MM.1S (cell line): ENCODE results near the gene BEAN1.

Experiments
- DNase-seq: peaks from one replicate; pipeline ENCODE4 v3.0.0-alpha.2; 2015
- H2AFZ ChIP-seq: fragments of 300-600 bp; sonication (generic); 2 replicates; pipeline ENCODE4 v1.6.0; 2016; ENCODE audit warnings: antibody characterized with exemption, low read length
- H3F3A ChIP-seq: fragments of 300-600 bp; sonication (generic); 2 replicates; pipeline ENCODE4 v1.6.1; 2016; ENCODE audit warnings: mild to moderate bottlenecking, antibody characterized with exemption, low read length, moderate library complexity, mixed read lengths; ENCODE audit not compliant: insufficient read depth
- H3K27ac ChIP-seq: fragments of 300-600 bp; sonication (generic); 2 replicates; pipeline ENCODE4 v1.5.1; 2016; ENCODE audit warnings: mild to moderate bottlenecking, low read length
- H3K27me3 ChIP-seq: fragments of 300-600 bp; sonication (generic); replicated peaks from 2 replicates; pipeline ENCODE4 v1.6.0; 2016; ENCODE audit warnings: low read length; ENCODE audit not compliant: insufficient read depth
- H3K36me3 ChIP-seq: fragments of 300-600 bp; sonication (generic); replicated peaks from 2 replicates; pipeline ENCODE4 v1.6.1; 2016; ENCODE audit warnings: mild to moderate bottlenecking, low read length, mixed read lengths; ENCODE audit not compliant: insufficient read depth
- H3K4me1 ChIP-seq: fragments of 300-600 bp; sonication (generic); 2 replicates; pipeline ENCODE4 v1.6.1; 2016; ENCODE audit warnings: low read length, mixed read lengths
- H3K4me2 ChIP-seq: fragments of 300-600 bp; sonication (generic); 2 replicates; pipeline ENCODE4 v1.6.0; 2016; ENCODE audit warnings: low read depth, low read length
- H3K4me3 ChIP-seq: fragments of 300-600 bp; sonication (generic); 2 replicates; pipeline ENCODE4 v1.5.1; 2016; ENCODE audit warnings: low read length, mixed read lengths
- H3K79me2 ChIP-seq: fragments of 300-600 bp; sonication (generic); 2 replicates; pipeline ENCODE4 v1.6.1; 2016; ENCODE audit warnings: mixed run types, low read length, mixed read lengths
- H3K9ac ChIP-seq: fragments of 300-600 bp; sonication (generic); 2 replicates; pipeline ENCODE4 v1.6.1; 2016; ENCODE audit warnings: low read length, mixed read lengths
- H3K9me2 ChIP-seq: fragments of 300-600 bp; sonication (generic); replicated peaks from 2 replicates; pipeline ENCODE4 v1.6.1; 2016; ENCODE audit warnings: mild to moderate bottlenecking, low read length, mixed read lengths; ENCODE audit not compliant: insufficient read depth
- H3K9me3 ChIP-seq: fragments of 300-600 bp; sonication (generic); replicated peaks from 2 replicates; pipeline ENCODE4 v1.6.1; 2016; ENCODE audit warnings: mild to moderate bottlenecking, low read length, mixed read lengths; ENCODE audit not compliant: insufficient read depth
- H4K20me1 ChIP-seq: fragments of 300-600 bp; sonication (generic); 2 replicates; pipeline ENCODE4 v1.6.1; 2016; ENCODE audit warnings: mild to moderate bottlenecking, low read length, moderate library complexity, mixed read lengths; ENCODE audit not compliant: insufficient read depth
- EZH2 ChIP-seq: fragments of 300-600 bp; sonication (generic); optimal IDR thresholded peaks from 2 replicates; pipeline ENCODE3; 2017; ENCODE audit warnings: low read depth, mild to moderate bottlenecking, antibody characterized with exemption, low read length, mixed read lengths
- EZH2phosphoT487 ChIP-seq: fragments of 300-600 bp; sonication (generic); IDR thresholded peaks from 2 replicates; pipeline ENCODE4 v1.6.1; 2018; ENCODE audit warnings: antibody characterized with exemption, low read length
- TF ChIP-seq, protein P1 (sequence below): fragments of 300-600 bp; sonication (generic); IDR thresholded peaks from 2 replicates; pipeline ENCODE4 v1.5.1; 2016; ENCODE audit warnings: antibody characterized with exemption, low read length, mixed read lengths

Gene BEAN1

GRCh38 chr16:66418165-66418962, 8.7 kb upstream of the BEAN1 start:
- Histone ChIP-seq H4K20me1 (no peaks in the 10 kb centered on the region), H3K79me2 (no peaks in the 10 kb centered on the region), H3F3A (peaks cover 5% of the 10 kb centered on the region), H3K36me3 (no peaks in the 10 kb centered on the region), H3K9me2 (no peaks in the 10 kb centered on the region), H3K4me3 (no peak overlapping the region), H3K4me1 (peaks cover 30% of the 10 kb centered on the region), H3K27ac (peak overlapping the region; percentile 45; the same call in 1 of the 2 replicates), H3K4me2 (peak overlapping the region; percentile 50), H3K27me3 (no peaks in the 10 kb centered on the region), H2AFZ (0 out of 2 replicates have a peak overlapping the region, but pooled peaks have one; percentile 17), H3K9me3 (no peaks in the 10 kb centered on the region), H3K9ac (no peak overlapping the region)
- peak; percentile 72 for DNase-seq
- TF ChIP-seq, protein P1, sequence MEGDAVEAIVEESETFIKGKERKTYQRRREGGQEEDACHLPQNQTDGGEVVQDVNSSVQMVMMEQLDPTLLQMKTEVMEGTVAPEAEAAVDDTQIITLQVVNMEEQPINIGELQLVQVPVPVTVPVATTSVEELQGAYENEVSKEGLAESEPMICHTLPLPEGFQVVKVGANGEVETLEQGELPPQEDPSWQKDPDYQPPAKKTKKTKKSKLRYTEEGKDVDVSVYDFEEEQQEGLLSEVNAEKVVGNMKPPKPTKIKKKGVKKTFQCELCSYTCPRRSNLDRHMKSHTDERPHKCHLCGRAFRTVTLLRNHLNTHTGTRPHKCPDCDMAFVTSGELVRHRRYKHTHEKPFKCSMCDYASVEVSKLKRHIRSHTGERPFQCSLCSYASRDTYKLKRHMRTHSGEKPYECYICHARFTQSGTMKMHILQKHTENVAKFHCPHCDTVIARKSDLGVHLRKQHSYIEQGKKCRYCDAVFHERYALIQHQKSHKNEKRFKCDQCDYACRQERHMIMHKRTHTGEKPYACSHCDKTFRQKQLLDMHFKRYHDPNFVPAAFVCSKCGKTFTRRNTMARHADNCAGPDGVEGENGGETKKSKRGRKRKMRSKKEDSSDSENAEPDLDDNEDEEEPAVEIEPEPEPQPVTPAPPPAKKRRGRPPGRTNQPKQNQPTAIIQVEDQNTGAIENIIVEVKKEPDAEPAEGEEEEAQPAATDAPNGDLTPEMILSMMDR, result no peak
- TF ChIP-seq EZH2phosphoT487, result no peak
- TF ChIP-seq EZH2, result no peak

DNA sequence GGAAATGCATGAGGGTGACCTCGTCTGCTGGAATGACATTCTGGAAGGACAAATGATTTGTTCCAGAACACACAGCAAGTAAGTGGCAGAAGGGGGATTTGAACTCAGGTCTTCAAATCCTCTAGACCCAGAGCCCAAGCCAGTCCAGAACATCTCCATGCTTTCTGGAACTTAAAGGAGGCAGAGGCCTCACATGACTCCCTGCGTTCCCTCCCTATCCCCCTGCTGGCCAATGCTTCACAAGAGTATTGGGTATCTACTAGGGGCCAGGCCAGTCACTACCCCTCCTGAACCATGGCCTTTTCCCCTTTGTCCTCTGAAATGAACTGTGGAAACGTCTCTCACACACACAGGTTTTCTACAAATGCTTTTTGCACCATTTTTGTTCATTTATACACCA, 7.6 kb upstream of the BEAN1 start:
- Histone ChIP-seq H3K4me2 (no peak overlapping the region), H3K9me2 (no peaks in the 10 kb centered on the region), H3K27ac (no peak overlapping the region), H3K4me3 (no peak overlapping the region), H3F3A (peaks cover 5% of the 10 kb centered on the region), H4K20me1 (no peaks in the 10 kb centered on the region), H3K27me3 (no peaks in the 10 kb centered on the region), H2AFZ (no peak overlapping the region), H3K79me2 (no peaks in the 10 kb centered on the region), H3K36me3 (no peaks in the 10 kb centered on the region), H3K4me1 (peaks cover 30% of the 10 kb centered on the region), H3K9me3 (no peaks in the 10 kb centered on the region), H3K9ac (no peak overlapping the region)
- TF ChIP-seq EZH2phosphoT487 (no peak), EZH2 (no peak)
- TF ChIP-seq, protein P1, result no peak
- DNase-seq, result no peak

DNA sequence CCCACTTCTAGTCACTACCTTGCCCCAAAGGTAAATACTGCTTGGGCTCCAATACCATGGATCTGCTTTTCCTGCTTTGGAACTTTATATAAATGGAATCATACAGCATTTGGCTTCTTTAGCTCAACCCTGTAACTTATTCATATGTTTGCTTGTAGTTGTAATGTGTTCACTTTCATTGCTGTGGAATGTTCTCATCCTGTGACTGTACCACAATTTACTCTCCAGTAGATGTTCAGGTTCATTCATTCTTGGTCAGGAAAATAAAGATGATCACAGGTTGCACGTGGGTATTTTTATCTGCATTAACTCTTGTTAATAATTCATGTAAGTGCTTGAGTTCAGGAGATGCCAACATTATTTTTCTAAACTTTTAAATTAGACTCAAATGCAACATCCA, 6.7 kb upstream of the BEAN1 start:
- no peaks in the 10 kb centered on the region for H3K27me3 ChIP-seq
- H3K79me2 ChIP-seq, result no peaks in the 10 kb centered on the region
- H3K4me2 ChIP-seq, result no peak overlapping the region
- no peaks in the 10 kb centered on the region for H3K36me3 ChIP-seq
- no peak overlapping the region for H3K27ac ChIP-seq
- no peak for TF ChIP-seq EZH2phosphoT487
- no peak for TF ChIP-seq EZH2
- TF ChIP-seq, protein P1, result no peak
- H3K9me2 ChIP-seq, result no peaks in the 10 kb centered on the region
- peaks cover 5% of the 10 kb centered on the region for H3F3A ChIP-seq
- H4K20me1 ChIP-seq, result no peaks in the 10 kb centered on the region
- no peak overlapping the region for H2AFZ ChIP-seq
- no peak overlapping the region for H3K4me3 ChIP-seq
- H3K9ac ChIP-seq, result no peak overlapping the region
- no peaks in the 10 kb centered on the region for H3K9me3 ChIP-seq
- H3K4me1 ChIP-seq, result peaks cover 30% of the 10 kb centered on the region
- DNase-seq, result no peak
